ENCODE results near the gene L3MBTL4. TPM values are rescaled to one million over a fixed set of nuclear protein-coding genes. Genes with fewer than 3 reads are reported as not detected.

Gene L3MBTL4
- total RNA-seq, 1 experiment from 2014 or later, result not detected

DNA sequence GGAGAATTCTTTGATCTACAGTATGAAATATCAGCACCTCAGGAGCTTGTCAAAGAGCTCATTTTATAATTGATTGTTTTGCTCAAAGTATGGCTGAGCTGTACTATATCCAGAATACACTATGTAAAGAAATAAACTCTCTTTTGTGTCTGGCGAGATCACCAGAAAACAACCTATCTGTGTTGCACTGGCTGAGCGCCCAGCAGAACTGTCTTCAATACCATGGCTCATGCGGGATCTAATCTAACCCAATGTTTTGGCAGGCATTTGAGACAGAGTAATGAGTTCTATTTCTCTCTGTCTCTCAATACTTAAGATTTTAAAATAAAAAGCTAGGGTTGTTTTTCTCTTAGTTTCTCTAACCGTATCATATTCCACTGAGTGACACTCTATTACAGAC lies 192.4 kb downstream of the L3MBTL4 start:
- RAD21 ChIA-PET (ENCODE audit: low non-redundant PET in 1 of 2, low total read pairs in 2 of 2, uncharacterized antibody in 2 of 2, unreplicated experiment in 2 of 2), result no interaction called here
- ATAC-seq, result no peak
- no peak for DNase-seq (ENCODE audit: low read depth, low spot score)
- Histone ChIP-seq H3K4me3 (replicated peaks in 1 of 2; ENCODE audit: low read depth in 1 of 2, low read length in 2 of 2) (no peak overlapping the region), H3K27me3 (ENCODE audit: insufficient read depth, low read length) (no peaks in the 10 kb centered on the region), H3K4me1 (ENCODE audit: control insufficient read depth in 1 of 2, insufficient read depth in 2 of 2, low read length in 2 of 2) (no peaks in the 10 kb centered on the region), H3K9ac (ENCODE audit: low read length) (no peak overlapping the region), H2AFZ (ENCODE audit: low read depth, low read length, poor library complexity, severe bottlenecking) (no peak overlapping the region), H3K79me2 (ENCODE audit: insufficient read depth, low read length) (no peaks in the 10 kb centered on the region), H3K27ac (ENCODE audit: low read depth, low read length) (no peak overlapping the region), H3K9me2 (ENCODE audit: insufficient read depth) (no peaks in the 10 kb centered on the region), H3K36me3 (ENCODE audit: control insufficient read depth in 1 of 2, insufficient read depth in 2 of 2, low read length in 2 of 2) (no peaks in the 10 kb centered on the region), H4K20me1 (ENCODE audit: insufficient read depth) (no peaks in the 10 kb centered on the region), H3K9me3 (ENCODE audit: control insufficient read depth in 1 of 2, insufficient read depth in 1 of 2, low read depth in 1 of 2, low read length in 2 of 2) (peaks cover 8 to 30% of the 10 kb centered on the region in 2 experiments), H3K4me2 (ENCODE audit: low read length) (no peak overlapping the region)
- CTCF ChIA-PET, result no interaction called here
- intact Hi-C loops (cut with micrococcal nuclease), result no loop called here
- no peak for TF ChIP-seq ZFX (IDR thresholded peaks at IDR 0.05)
- TF ChIP-seq, protein P1, sequence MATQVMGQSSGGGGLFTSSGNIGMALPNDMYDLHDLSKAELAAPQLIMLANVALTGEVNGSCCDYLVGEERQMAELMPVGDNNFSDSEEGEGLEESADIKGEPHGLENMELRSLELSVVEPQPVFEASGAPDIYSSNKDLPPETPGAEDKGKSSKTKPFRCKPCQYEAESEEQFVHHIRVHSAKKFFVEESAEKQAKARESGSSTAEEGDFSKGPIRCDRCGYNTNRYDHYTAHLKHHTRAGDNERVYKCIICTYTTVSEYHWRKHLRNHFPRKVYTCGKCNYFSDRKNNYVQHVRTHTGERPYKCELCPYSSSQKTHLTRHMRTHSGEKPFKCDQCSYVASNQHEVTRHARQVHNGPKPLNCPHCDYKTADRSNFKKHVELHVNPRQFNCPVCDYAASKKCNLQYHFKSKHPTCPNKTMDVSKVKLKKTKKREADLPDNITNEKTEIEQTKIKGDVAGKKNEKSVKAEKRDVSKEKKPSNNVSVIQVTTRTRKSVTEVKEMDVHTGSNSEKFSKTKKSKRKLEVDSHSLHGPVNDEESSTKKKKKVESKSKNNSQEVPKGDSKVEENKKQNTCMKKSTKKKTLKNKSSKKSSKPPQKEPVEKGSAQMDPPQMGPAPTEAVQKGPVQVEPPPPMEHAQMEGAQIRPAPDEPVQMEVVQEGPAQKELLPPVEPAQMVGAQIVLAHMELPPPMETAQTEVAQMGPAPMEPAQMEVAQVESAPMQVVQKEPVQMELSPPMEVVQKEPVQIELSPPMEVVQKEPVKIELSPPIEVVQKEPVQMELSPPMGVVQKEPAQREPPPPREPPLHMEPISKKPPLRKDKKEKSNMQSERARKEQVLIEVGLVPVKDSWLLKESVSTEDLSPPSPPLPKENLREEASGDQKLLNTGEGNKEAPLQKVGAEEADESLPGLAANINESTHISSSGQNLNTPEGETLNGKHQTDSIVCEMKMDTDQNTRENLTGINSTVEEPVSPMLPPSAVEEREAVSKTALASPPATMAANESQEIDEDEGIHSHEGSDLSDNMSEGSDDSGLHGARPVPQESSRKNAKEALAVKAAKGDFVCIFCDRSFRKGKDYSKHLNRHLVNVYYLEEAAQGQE (IDR thresholded peaks at IDR 0.05; ENCODE audit: low read depth), result no peak
- no peak for TF ChIP-seq SIN3A (IDR thresholded peaks at IDR 0.05; ENCODE audit: low read depth)
- no peak for TF ChIP-seq FOSL1 (IDR thresholded peaks at IDR 0.05; ENCODE audit: low read depth)
- no peak for TF ChIP-seq EZH2phosphoT487 (IDR thresholded peaks at IDR 0.05; ENCODE audit: borderline replicate concordance)
- no peak for TF ChIP-seq ZBTB33 (IDR thresholded peaks at IDR 0.05; ENCODE audit: extremely low read depth, insufficient replicate concordance, low read length)
- TF ChIP-seq TCF7L2 (IDR thresholded peaks at IDR 0.05; ENCODE audit: borderline replicate concordance, extremely low read depth, insufficient read depth, insufficient read length), result no peak
- no peak for TF ChIP-seq CEBPB (IDR thresholded peaks at IDR 0.05; ENCODE audit: low read depth)
- TF ChIP-seq SP1 (IDR thresholded peaks at IDR 0.05; ENCODE audit: low read depth), result no peak
- TF ChIP-seq JUND (IDR thresholded peaks at IDR 0.05), result no peak
- TF ChIP-seq ATF3 (IDR thresholded peaks at IDR 0.05), result no peak
- TF ChIP-seq, protein P2, sequence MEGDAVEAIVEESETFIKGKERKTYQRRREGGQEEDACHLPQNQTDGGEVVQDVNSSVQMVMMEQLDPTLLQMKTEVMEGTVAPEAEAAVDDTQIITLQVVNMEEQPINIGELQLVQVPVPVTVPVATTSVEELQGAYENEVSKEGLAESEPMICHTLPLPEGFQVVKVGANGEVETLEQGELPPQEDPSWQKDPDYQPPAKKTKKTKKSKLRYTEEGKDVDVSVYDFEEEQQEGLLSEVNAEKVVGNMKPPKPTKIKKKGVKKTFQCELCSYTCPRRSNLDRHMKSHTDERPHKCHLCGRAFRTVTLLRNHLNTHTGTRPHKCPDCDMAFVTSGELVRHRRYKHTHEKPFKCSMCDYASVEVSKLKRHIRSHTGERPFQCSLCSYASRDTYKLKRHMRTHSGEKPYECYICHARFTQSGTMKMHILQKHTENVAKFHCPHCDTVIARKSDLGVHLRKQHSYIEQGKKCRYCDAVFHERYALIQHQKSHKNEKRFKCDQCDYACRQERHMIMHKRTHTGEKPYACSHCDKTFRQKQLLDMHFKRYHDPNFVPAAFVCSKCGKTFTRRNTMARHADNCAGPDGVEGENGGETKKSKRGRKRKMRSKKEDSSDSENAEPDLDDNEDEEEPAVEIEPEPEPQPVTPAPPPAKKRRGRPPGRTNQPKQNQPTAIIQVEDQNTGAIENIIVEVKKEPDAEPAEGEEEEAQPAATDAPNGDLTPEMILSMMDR (IDR thresholded peaks at IDR 0.05 in 2 of 3, conservative IDR thresholded peaks at IDR 0.05 in 1 of 3; ENCODE audit: borderline replicate concordance in 1 of 3, insufficient read depth in 1 of 3, low read depth in 2 of 3, low read length in 2 of 3), result no peak
- no peak for TF ChIP-seq ELF1 (IDR thresholded peaks at IDR 0.05; ENCODE audit: borderline replicate concordance, low read depth)
- TF ChIP-seq CBX3 (IDR thresholded peaks at IDR 0.05; ENCODE audit: low read depth), result no peak
- no TSS peak for BruUV-seq (replicated peaks)
- POLR2A ChIA-PET, result no interaction called here
